HG03521 (cell line): ENCODE data around the gene IGF1R.

Experiments used
- ATAC-seq: cut with Tn5 transposase; IDR thresholded peaks from one replicate; pipeline ENCODE4 v1.9.1; 2021; ENCODE audit warnings: mild to moderate bottlenecking, moderate library complexity; ENCODE audit not compliant: unreplicated experiment

IGF1R gene

GRCh38 chr15:98817745-98818144 is 169.4 kb downstream of the IGF1R start:
- no peak for ATAC-seq

- no peak for ATAC-seq
Measured at GRCh38 chr15:98823012-98823458, 174.7 kb downstream of the IGF1R start.

GRCh38 chr15:98823616-98824015 is 175.3 kb downstream of the IGF1R start:
- no peak for ATAC-seq

- ATAC-seq, result no peak
Measured at GRCh38 chr15:98824595-98824994, 176.3 kb downstream of the IGF1R start.

GRCh38 chr15:98826658-98827057 is 178.3 kb downstream of the IGF1R start:
- no peak for ATAC-seq

- ATAC-seq, result no peak
Measured at GRCh38 chr15:98827217-98827616, 178.9 kb downstream of the IGF1R start.

GRCh38 chr15:98830034-98830634 is 181.8 kb downstream of the IGF1R start:
- no peak for ATAC-seq

- ATAC-seq, result no peak
Measured at GRCh38 chr15:98834976-98835375, 186.6 kb downstream of the IGF1R start.

GRCh38 chr15:98835876-98836275 is 187.5 kb downstream of the IGF1R start:
- no peak for ATAC-seq

GRCh38 chr15:98838387-98839259 is 190.3 kb downstream of the IGF1R start:
- ATAC-seq, result no peak

GRCh38 chr15:98840053-98840452 is 191.7 kb downstream of the IGF1R start:
- ATAC-seq, result no peak

GRCh38 chr15:98841419-98841970 is 193.2 kb downstream of the IGF1R start:
- ATAC-seq, result no peak

GRCh38 chr15:98842192-98842972 is 194.0 kb downstream of the IGF1R start:
- ATAC-seq, result no peak

GRCh38 chr15:98842973-98843285 is 194.6 kb downstream of the IGF1R start:
- no peak for ATAC-seq

- ATAC-seq, result no peak
Measured at GRCh38 chr15:98843844-98844243, 195.5 kb downstream of the IGF1R start.

- no peak for ATAC-seq
Measured at GRCh38 chr15:98844261-98844660, 195.9 kb downstream of the IGF1R start.

- no peak for ATAC-seq
Measured at GRCh38 chr15:98845138-98845884, 197.0 kb downstream of the IGF1R start.

- ATAC-seq, result peak; percentile 32
Measured at GRCh38 chr15:98850961-98851572, 202.7 kb downstream of the IGF1R start.

GRCh38 chr15:98853161-98853560 is 204.8 kb downstream of the IGF1R start:
- peak; percentile 31 for ATAC-seq
